Mammary epithelial cell (primary cell): Measurements from ENCODE around the gene STEAP3.
"Not testable (repeated sequence)": the region's sequence is repeated elsewhere in the genome, so short reads cannot be mapped to it uniquely, and the experiment has no call there.

Experiments
- EZH2 ChIP-seq: IDR thresholded peaks from 2 replicates; pipeline ENCODE4 v1.6.1; 2012; ENCODE audit warnings: low read length, inconsistent platforms, borderline replicate concordance
- TF ChIP-seq, protein P1 (sequence below), 2 donors: IDR thresholded peaks in 1 of 2; conservative IDR thresholded peaks in 1 of 2; 2 replicates each; pipeline ENCODE4 v1.5.1; 2011 to 2012; ENCODE audit warnings: inconsistent platforms in 2 of 2, low read length in 2 of 2, mild to moderate bottlenecking in 2 of 2, control low read depth in 1 of 2, low read depth in 1 of 2; ENCODE audit not compliant: insufficient read depth in 1 of 2; ENCODE audit errors: extremely low read depth in 1 of 2

DNA sequence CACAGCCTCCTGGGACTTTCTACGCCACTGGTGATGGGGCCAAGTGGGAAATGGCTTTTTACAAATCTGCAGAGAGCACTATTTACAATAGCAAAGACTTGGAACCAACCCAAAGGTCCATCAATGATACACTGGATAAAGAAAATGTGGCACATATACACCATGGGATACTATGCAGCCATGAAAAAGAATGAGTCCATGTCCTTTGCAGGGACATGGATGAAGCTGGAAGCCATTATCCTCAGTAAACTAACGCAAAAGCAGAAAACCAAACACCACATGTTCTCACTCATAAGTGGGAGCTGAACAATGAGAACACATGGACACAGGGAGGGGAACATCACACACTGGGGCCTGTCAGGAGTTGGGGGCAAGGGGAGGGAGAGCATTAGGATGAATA is 54.8 kb downstream of the STEAP3 start:
- not testable (repeated sequence) for TF ChIP-seq EZH2
- TF ChIP-seq, protein P1, sequence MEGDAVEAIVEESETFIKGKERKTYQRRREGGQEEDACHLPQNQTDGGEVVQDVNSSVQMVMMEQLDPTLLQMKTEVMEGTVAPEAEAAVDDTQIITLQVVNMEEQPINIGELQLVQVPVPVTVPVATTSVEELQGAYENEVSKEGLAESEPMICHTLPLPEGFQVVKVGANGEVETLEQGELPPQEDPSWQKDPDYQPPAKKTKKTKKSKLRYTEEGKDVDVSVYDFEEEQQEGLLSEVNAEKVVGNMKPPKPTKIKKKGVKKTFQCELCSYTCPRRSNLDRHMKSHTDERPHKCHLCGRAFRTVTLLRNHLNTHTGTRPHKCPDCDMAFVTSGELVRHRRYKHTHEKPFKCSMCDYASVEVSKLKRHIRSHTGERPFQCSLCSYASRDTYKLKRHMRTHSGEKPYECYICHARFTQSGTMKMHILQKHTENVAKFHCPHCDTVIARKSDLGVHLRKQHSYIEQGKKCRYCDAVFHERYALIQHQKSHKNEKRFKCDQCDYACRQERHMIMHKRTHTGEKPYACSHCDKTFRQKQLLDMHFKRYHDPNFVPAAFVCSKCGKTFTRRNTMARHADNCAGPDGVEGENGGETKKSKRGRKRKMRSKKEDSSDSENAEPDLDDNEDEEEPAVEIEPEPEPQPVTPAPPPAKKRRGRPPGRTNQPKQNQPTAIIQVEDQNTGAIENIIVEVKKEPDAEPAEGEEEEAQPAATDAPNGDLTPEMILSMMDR (conservative IDR thresholded peaks at IDR 0.05 in 1 of 2, IDR thresholded peaks at IDR 0.05 in 1 of 2; ENCODE audit: extremely low read depth in 1 of 2, insufficient read depth in 1 of 2, low read depth in 1 of 2, low read length in 2 of 2): not testable (repeated sequence)
